HG02885 (cell line): ENCODE results near the gene FBXL20.

ENCODE experiments used
- ATAC-seq: cut with Tn5 transposase; IDR thresholded peaks from one replicate; pipeline ENCODE4 v1.9.1; 2021; ENCODE audit warnings: mild to moderate bottlenecking; ENCODE audit not compliant: unreplicated experiment, poor library complexity

The FBXL20 gene

GRCh38 chr17:39210093-39210434 is 191.4 kb downstream of the FBXL20 start:
- ATAC-seq: no peak

- ATAC-seq: no peak
Measured at GRCh38 chr17:39209317-39210092, 191.9 kb downstream of the FBXL20 start.

- peak; percentile 56 for ATAC-seq
Measured at GRCh38 chr17:39208893-39209292, 192.5 kb downstream of the FBXL20 start.

- ATAC-seq: no peak
Measured at GRCh38 chr17:39208136-39208535, 193.3 kb downstream of the FBXL20 start.

- ATAC-seq: no peak
Measured at GRCh38 chr17:39205112-39205526, 196.3 kb downstream of the FBXL20 start.

GRCh38 chr17:39204245-39204644 is 197.2 kb downstream of the FBXL20 start:
- ATAC-seq: no peak
